Measurements from ENCODE around the gene KLF11.
"Not testable (repeated sequence)": the region's sequence is repeated elsewhere in the genome, so short reads cannot be mapped to it uniquely, and the experiment has no call there.

The KLF11 gene

GRCh38 chr2:10027660-10028330 lies 15.6 kb upstream of the KLF11 start:
- no peak for DNase-seq

GRCh38 chr2:10028407-10028987 lies 14.9 kb upstream of the KLF11 start:
- no peak for DNase-seq

- DNase-seq = peak; percentile 53
Observed at GRCh38 chr2:10028988-10029874, 14.1 kb upstream of the KLF11 start.

GRCh38 chr2:10029875-10030223 lies 13.5 kb upstream of the KLF11 start:
- DNase-seq = no peak

GRCh38 chr2:10030311-10030736 lies 13.0 kb upstream of the KLF11 start:
- peak; percentile 25 for DNase-seq

GRCh38 chr2:10030798-10031197 lies 12.6 kb upstream of the KLF11 start:
- not testable (repeated sequence) for DNase-seq

GRCh38 chr2:10031886-10032745 lies 11.2 kb upstream of the KLF11 start:
- no peak for DNase-seq

- DNase-seq = no peak
Observed at GRCh38 chr2:10032746-10033105, 10.6 kb upstream of the KLF11 start.

- DNase-seq = no peak
Observed at GRCh38 chr2:10033251-10034006, 9.9 kb upstream of the KLF11 start.

GRCh38 chr2:10034333-10035052 lies 8.9 kb upstream of the KLF11 start:
- no peak for DNase-seq

- no peak for DNase-seq
Observed at GRCh38 chr2:10035053-10035422, 8.3 kb upstream of the KLF11 start.

GRCh38 chr2:10035633-10036032 lies 7.7 kb upstream of the KLF11 start:
- no peak for DNase-seq

- peak; percentile 59 for DNase-seq
Observed at GRCh38 chr2:10036095-10036884, 7.1 kb upstream of the KLF11 start.

- no peak for DNase-seq
Observed at GRCh38 chr2:10038123-10038522, 5.2 kb upstream of the KLF11 start.

GRCh38 chr2:10038716-10039115 lies 4.6 kb upstream of the KLF11 start:
- DNase-seq = no peak

- DNase-seq = no peak
Observed at GRCh38 chr2:10039658-10040410, 3.5 kb upstream of the KLF11 start.

- no peak for DNase-seq
Observed at GRCh38 chr2:10041711-10042110, 1.6 kb upstream of the KLF11 start.

- DNase-seq = peak; percentile 77
Observed at GRCh38 chr2:10042301-10043161, 819 bp upstream of the KLF11 start.
